Skin of body (tissue), 2 donors: ENCODE results near the gene RGMA. TPM values are rescaled to one million over a fixed set of nuclear protein-coding genes. Genes with fewer than 3 reads are reported as not detected.

Experiments
- DNase-seq: peaks from one replicate; lab custom pipeline; 2025; lab: John Stamatoyannopoulos, UW
- total RNA-seq: library from RNA; depleted of rRNA; stranded (reverse); fragments of >200 nt; gene quantifications from one replicate; pipeline ENCODE4 v1.2.3, GENCODE V29; 2014

Gene RGMA
- 10.4 TPM for total RNA-seq

GRCh38 chr15:93088981-93089726 lies at the start of gene RGMA:
RGMA (minus strand) TSS chr15:93089211; CDS start chr15:93088932, 279 bp downstream.
- peak; percentile 42 for DNase-seq

GRCh38 chr15:93136606-93137005 lies 47.6 kb upstream of the RGMA start:
- DNase-seq, result no peak

GRCh38 chr15:93135997-93136397 lies 47.0 kb upstream of the RGMA start:
- no peak for DNase-seq

GRCh38 chr15:93135459-93135858 lies 46.4 kb upstream of the RGMA start:
- DNase-seq, result no peak

GRCh38 chr15:93131485-93132095 lies 42.6 kb upstream of the RGMA start:
- DNase-seq, result no peak

- no peak for DNase-seq
Observed at GRCh38 chr15:93129702-93130488, 40.9 kb upstream of the RGMA start.

GRCh38 chr15:93127286-93127685 lies 38.3 kb upstream of the RGMA start:
- no peak for DNase-seq

- peak; percentile 94 for DNase-seq
Observed at GRCh38 chr15:93126599-93126998, 37.6 kb upstream of the RGMA start.

GRCh38 chr15:93126148-93126547 lies 37.1 kb upstream of the RGMA start:
- peak; percentile 94 for DNase-seq

GRCh38 chr15:93124126-93124525 lies 35.1 kb upstream of the RGMA start:
- DNase-seq, result no peak

GRCh38 chr15:93121973-93122910 lies 33.2 kb upstream of the RGMA start:
- no peak for DNase-seq

GRCh38 chr15:93121107-93121506 lies 32.1 kb upstream of the RGMA start:
- no peak for DNase-seq

- no peak for DNase-seq
Observed at GRCh38 chr15:93118904-93119303, 29.9 kb upstream of the RGMA start.

- no peak for DNase-seq
Observed at GRCh38 chr15:93111451-93111850, 22.4 kb upstream of the RGMA start.

- DNase-seq, result no peak
Observed at GRCh38 chr15:93110502-93111040, 21.6 kb upstream of the RGMA start.

GRCh38 chr15:93109336-93110102 lies 20.5 kb upstream of the RGMA start:
- no peak for DNase-seq

- no peak for DNase-seq
Observed at GRCh38 chr15:93107646-93108045, 18.6 kb upstream of the RGMA start.

- DNase-seq, result no peak
Observed at GRCh38 chr15:93105485-93105884, 16.5 kb upstream of the RGMA start.

- no peak for DNase-seq
Observed at GRCh38 chr15:93103823-93104222, 14.8 kb upstream of the RGMA start.

- DNase-seq, result no peak
Observed at GRCh38 chr15:93102211-93102610, 13.2 kb upstream of the RGMA start.
